ENCODE data around the gene RPL36AL.

- TF ChIP-seq CTCF (IDR thresholded peaks at IDR 0.05): no peak
- TF ChIP-seq EP300 (IDR thresholded peaks at IDR 0.05; ENCODE audit: low read depth): no peak
- TF ChIP-seq POLR2A (IDR thresholded peaks at IDR 0.05): no peak
- TF ChIP-seq POLR2AphosphoS5 (IDR thresholded peaks at IDR 0.05): no peak
Measured at GRCh38 chr14:49623387-49623786, 3.0 kb upstream of the RPL36AL start.

All from transverse colon (tissue), 4 donors.